Muscle layer of duodenum (tissue), 2 donors: ENCODE data around the gene AGBL4.

Source experiments
- H3K27ac ChIP-seq: one replicate; pipeline ENCODE4 v1.7.0; 2013; ENCODE audit warnings: mild to moderate bottlenecking, low read length
- H3K27me3 ChIP-seq: one replicate; pipeline ENCODE4 v1.7.0; 2013; ENCODE audit warnings: low read depth, mild to moderate bottlenecking, control low read depth, low read length
- H3K36me3 ChIP-seq, 2 donors: one replicate each; pipeline ENCODE4 v1.7.0; 2013; ENCODE audit warnings: low read length in 2 of 2, control low read depth in 1 of 2, mild to moderate bottlenecking in 1 of 2; ENCODE audit not compliant: insufficient read depth in 2 of 2, control insufficient read depth in 1 of 2
- H3K4me1 ChIP-seq, 2 donors: one replicate each; pipeline ENCODE4 v1.7.0; 2013; ENCODE audit warnings: low read length in 2 of 2, mild to moderate bottlenecking in 2 of 2, control low read depth in 1 of 2, moderate library complexity in 1 of 2; ENCODE audit not compliant: insufficient read depth in 2 of 2, control insufficient read depth in 1 of 2
- H3K4me3 ChIP-seq, 2 donors: one replicate each; pipeline ENCODE4 v1.7.0; 2013; ENCODE audit warnings: low read length in 2 of 2, low read depth in 1 of 2, mild to moderate bottlenecking in 1 of 2
- H3K9me3 ChIP-seq, 2 donors: one replicate each; pipeline ENCODE4 v1.7.0; 2013; ENCODE audit warnings: low read length in 2 of 2, control low read depth in 1 of 2, mild to moderate bottlenecking in 1 of 2; ENCODE audit not compliant: control insufficient read depth in 1 of 2
- donor health status: healthy.

The AGBL4 gene

GRCh38 chr1:48882020-48882419 is 1141.7 kb downstream of the AGBL4 start:
- no peaks in the 10 kb centered on the region for H3K27me3 ChIP-seq
- H3K36me3 ChIP-seq: no peaks in the 10 kb centered on the region
- H3K27ac ChIP-seq: no peak overlapping the region
- H3K4me3 ChIP-seq: no peak overlapping the region
- no peaks in the 10 kb centered on the region for H3K4me1 ChIP-seq
- H3K9me3 ChIP-seq: no peaks in the 10 kb centered on the region

- no peak overlapping the region for H3K4me3 ChIP-seq
- H3K9me3 ChIP-seq: no peaks in the 10 kb centered on the region
- no peaks in the 10 kb centered on the region for H3K27me3 ChIP-seq
- H3K4me1 ChIP-seq: no peaks in the 10 kb centered on the region
- no peak overlapping the region for H3K27ac ChIP-seq
- H3K36me3 ChIP-seq: no peaks in the 10 kb centered on the region
Observed at GRCh38 chr1:48878191-48878940, 1145.4 kb downstream of the AGBL4 start.

- H3K4me1 ChIP-seq: no peaks in the 10 kb centered on the region
- no peak overlapping the region for H3K4me3 ChIP-seq
- no peaks in the 10 kb centered on the region for H3K9me3 ChIP-seq
- H3K27ac ChIP-seq: no peak overlapping the region
- H3K27me3 ChIP-seq: no peaks in the 10 kb centered on the region
- no peaks in the 10 kb centered on the region for H3K36me3 ChIP-seq
Observed at GRCh38 chr1:48876330-48876785, 1147.4 kb downstream of the AGBL4 start.

GRCh38 chr1:48875552-48876329 is 1148.0 kb downstream of the AGBL4 start:
- no peaks in the 10 kb centered on the region for H3K4me1 ChIP-seq
- no peaks in the 10 kb centered on the region for H3K36me3 ChIP-seq
- H3K4me3 ChIP-seq: no peak overlapping the region
- H3K9me3 ChIP-seq: no peaks in the 10 kb centered on the region
- no peak overlapping the region for H3K27ac ChIP-seq
- H3K27me3 ChIP-seq: no peaks in the 10 kb centered on the region

- no peaks in the 10 kb centered on the region for H3K9me3 ChIP-seq
- H3K4me1 ChIP-seq: no peaks in the 10 kb centered on the region
- no peaks in the 10 kb centered on the region for H3K36me3 ChIP-seq
- no peak overlapping the region for H3K4me3 ChIP-seq
- no peaks in the 10 kb centered on the region for H3K27me3 ChIP-seq
- H3K27ac ChIP-seq: no peak overlapping the region
Observed at GRCh38 chr1:48873944-48874343, 1149.8 kb downstream of the AGBL4 start.

GRCh38 chr1:48870596-48870995 is 1153.2 kb downstream of the AGBL4 start:
- Histone ChIP-seq H3K27ac (no peak overlapping the region), H3K4me1 (no peaks in the 10 kb centered on the region), H3K4me3 (no peak overlapping the region), H3K36me3 (no peaks in the 10 kb centered on the region), H3K9me3 (no peaks in the 10 kb centered on the region), H3K27me3 (no peaks in the 10 kb centered on the region)

GRCh38 chr1:48869116-48869893 is 1154.4 kb downstream of the AGBL4 start:
- Histone ChIP-seq H3K4me3 (no peak overlapping the region), H3K36me3 (no peaks in the 10 kb centered on the region), H3K9me3 (no peaks in the 10 kb centered on the region), H3K27ac (no peak overlapping the region), H3K27me3 (no peaks in the 10 kb centered on the region), H3K4me1 (no peaks in the 10 kb centered on the region)

GRCh38 chr1:48864913-48865312 is 1158.8 kb downstream of the AGBL4 start:
- Histone ChIP-seq H3K4me1 (no peaks in the 10 kb centered on the region), H3K36me3 (no peaks in the 10 kb centered on the region), H3K27me3 (no peaks in the 10 kb centered on the region), H3K4me3 (no peak overlapping the region), H3K9me3 (peaks cover 6 to 10% of the 10 kb centered on the region in 2 donors), H3K27ac (no peak overlapping the region)

GRCh38 chr1:48859456-48859855 is 1164.3 kb downstream of the AGBL4 start:
- Histone ChIP-seq H3K27ac (no peak overlapping the region), H3K27me3 (no peaks in the 10 kb centered on the region), H3K4me3 (no peak overlapping the region), H3K9me3 (peaks cover 6 to 12% of the 10 kb centered on the region in 2 donors), H3K36me3 (no peaks in the 10 kb centered on the region), H3K4me1 (no peaks in the 10 kb centered on the region)

- no peaks in the 10 kb centered on the region for H3K36me3 ChIP-seq
- H3K27ac ChIP-seq: no peak overlapping the region
- H3K27me3 ChIP-seq: no peaks in the 10 kb centered on the region
- no peaks in the 10 kb centered on the region for H3K4me1 ChIP-seq
- peaks cover 6 to 12% of the 10 kb centered on the region in 2 donors for H3K9me3 ChIP-seq
- no peak overlapping the region for H3K4me3 ChIP-seq
Observed at GRCh38 chr1:48858200-48858920, 1165.4 kb downstream of the AGBL4 start.

GRCh38 chr1:48853006-48853405 is 1170.7 kb downstream of the AGBL4 start:
- no peak overlapping the region for H3K27ac ChIP-seq
- no peaks in the 10 kb centered on the region for H3K36me3 ChIP-seq
- no peaks in the 10 kb centered on the region for H3K9me3 ChIP-seq
- H3K4me1 ChIP-seq: no peaks in the 10 kb centered on the region
- H3K4me3 ChIP-seq: no peak overlapping the region
- no peaks in the 10 kb centered on the region for H3K27me3 ChIP-seq
